ENCODE results near the gene TTN.

Gene TTN

DNA sequence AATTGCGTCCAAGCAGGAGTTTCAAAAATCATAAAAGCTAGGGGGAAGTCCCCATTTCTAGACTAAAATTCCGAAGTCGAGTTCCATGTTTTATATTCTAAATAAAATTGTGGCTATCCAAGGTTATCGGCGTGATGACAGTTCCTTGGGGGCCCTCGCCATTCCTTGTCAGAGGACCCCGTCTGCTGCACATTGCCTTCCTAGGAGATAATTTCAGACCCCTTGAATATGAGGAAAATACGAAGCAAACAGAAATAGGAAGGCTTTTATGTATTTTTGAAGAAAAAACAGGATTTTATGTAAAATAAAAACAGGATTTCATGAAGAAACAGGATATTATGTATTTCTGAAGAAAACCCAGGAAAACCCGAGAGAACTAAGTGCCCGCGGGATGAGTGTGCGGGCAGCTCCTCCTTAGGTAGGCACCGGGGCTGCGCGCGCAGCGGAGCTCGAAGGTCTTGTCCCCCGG lies 327.4 kb downstream of the TTN start:
- no peak for DNase-seq (ENCODE audit: low read depth, low spot score)
- H3K4me3 ChIP-seq (ENCODE audit: low read length), result peak overlapping the region; percentile 71

- peak overlapping the region; percentile 93 for H3K4me3 ChIP-seq (ENCODE audit: low read length)
- no peak for DNase-seq (ENCODE audit: low read depth, low spot score)
These were observed 328.0 kb downstream of the TTN start for GRCh38 chr2:178479275-178479616.

DNA sequence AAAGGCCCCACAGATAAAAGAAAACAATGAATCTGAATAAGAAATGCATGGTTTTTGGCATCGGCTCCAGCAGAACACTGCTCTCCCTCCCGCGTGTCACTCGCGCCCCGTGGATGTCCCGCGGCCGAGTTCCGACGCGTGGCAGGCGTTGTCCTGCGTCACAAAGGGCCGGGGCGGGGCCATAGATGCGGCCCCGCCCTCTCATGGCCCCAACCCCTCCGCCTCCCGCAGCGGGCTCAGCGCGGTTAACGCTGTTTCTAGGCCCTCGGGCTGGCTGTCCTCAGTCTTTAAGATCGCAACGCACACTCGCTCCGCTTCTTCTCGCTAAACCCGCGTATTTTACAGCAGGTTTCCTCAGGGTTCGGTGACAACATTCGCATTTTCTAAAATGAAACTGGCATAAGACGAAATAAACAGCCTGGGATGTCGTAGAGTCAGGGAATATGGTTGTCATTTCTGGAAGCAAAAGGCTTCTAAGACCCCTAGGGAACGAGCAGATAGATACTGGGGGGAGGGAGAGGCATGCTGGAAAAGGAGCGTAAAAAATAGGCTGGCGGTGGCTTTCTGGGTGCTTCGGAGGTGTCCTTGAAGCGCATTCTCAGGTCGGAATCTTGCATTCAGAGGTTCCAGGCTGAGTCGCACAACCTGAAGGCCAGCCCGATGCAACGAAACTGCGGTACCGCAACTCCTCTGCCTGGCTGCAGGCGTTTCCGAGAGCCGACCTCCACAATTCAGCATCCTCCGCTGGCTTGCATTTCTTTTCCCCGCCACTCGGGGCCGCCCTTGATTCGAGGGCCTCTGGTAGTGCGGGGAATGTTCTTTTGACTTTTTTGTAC lies 328.6 kb downstream of the TTN start, which contains the start of gene FKBP7:
TSS of gene FKBP7 (minus strand) at position 162 of the 836 bp plus-strand sequence. CDS start at position 61, 101 bp downstream.
- DNase-seq (ENCODE audit: low read depth, low spot score), result peak; percentile 80
- peak within 1 kb of the TSS; percentile 93 for H3K4me3 ChIP-seq (ENCODE audit: low read length)

- peak overlapping the region; percentile 93 for H3K4me3 ChIP-seq (ENCODE audit: low read length)
- DNase-seq (ENCODE audit: low read depth, low spot score), result no peak
These were observed 329.1 kb downstream of the TTN start for GRCh38 chr2:178478130-178478438.

- no peak for DNase-seq (ENCODE audit: low read depth, low spot score)
- peak overlapping the region; percentile 93 for H3K4me3 ChIP-seq (ENCODE audit: low read length)
These were observed 329.6 kb downstream of the TTN start for GRCh38 chr2:178477443-178478129.

- H3K4me3 ChIP-seq (ENCODE audit: low read length), result no peak overlapping the region
These were observed 330.7 kb downstream of the TTN start for GRCh38 chr2:178476477-178476876.

More at GRCh38 chr2:178476477-178476876, 330.7 kb downstream of the TTN start:
- no peak for DNase-seq (ENCODE audit: low read depth, low spot score)

Data from Jurkat, Clone E6-1 (cell line).